PC-3 (cell line): Measurements from ENCODE around the gene SAPCD2. TPM values are rescaled to one million over a fixed set of nuclear protein-coding genes. Genes with fewer than 3 reads are reported as not detected.

Source experiments
- ATAC-seq: fragments of 200-7000 bp; cut with Tn5 transposase; 2 replicates; pipeline ENCODE4 v1.9.1; 2020; ENCODE audit warnings: mild to moderate bottlenecking, moderate library complexity
- BruUV-seq: library from RNA; stranded (reverse); fragments of 400-500 nt; replicated peaks from 2 replicates; lab custom pipeline; 2021; lab: Mats Ljungman, UMichigan
- CTCF ChIA-PET: fragments of 300-600 bp; sonication (Branson Sonifier 250); formaldehyde crosslinking; loops from one replicate; lab custom pipeline; 2022; ENCODE audit warnings: antibody characterized with exemption; lab: Charles Lee
- POLR2A ChIA-PET: fragments of 300-600 bp; sonication (Branson Sonifier 250); formaldehyde crosslinking; loops from one replicate; lab custom pipeline; 2022; ENCODE audit warnings: antibody characterized with exemption; ENCODE audit not compliant: unreplicated experiment; lab: Charles Lee
- DNase-seq: peaks from one replicate; pipeline ENCODE4 v3.0.0-alpha.2; 2015
- H2AFZ ChIP-seq: fragments of 300-600 bp; sonication (generic); 2 replicates; pipeline ENCODE4 v1.6.0; 2016; ENCODE audit warnings: antibody characterized with exemption, low read length
- H3F3A ChIP-seq: fragments of 300-600 bp; sonication (generic); one replicate; pipeline ENCODE4 v1.6.0; 2017; ENCODE audit warnings: antibody characterized with exemption, low read length, control low read depth, mild to moderate bottlenecking; ENCODE audit not compliant: unreplicated experiment
- H3K27ac ChIP-seq: fragments of 300-600 bp; sonication (generic); 2 replicates; pipeline ENCODE4 v1.5.1; 2016; ENCODE audit warnings: mild to moderate bottlenecking, low read length
- H3K27me3 ChIP-seq: fragments of 300-600 bp; sonication (generic); 2 replicates; pipeline ENCODE4 v1.6.1; 2016; ENCODE audit warnings: low read length, mixed read lengths
- H3K36me3 ChIP-seq: fragments of 300-600 bp; sonication (generic); 2 replicates; pipeline ENCODE4 v1.6.1; 2016; ENCODE audit warnings: low read depth, mixed run types, low read length, mixed read lengths
- H3K4me1 ChIP-seq: fragments of 300-600 bp; sonication (generic); 2 replicates; pipeline ENCODE4 v1.5.1; 2016; ENCODE audit warnings: low read length; ENCODE audit not compliant: insufficient read depth
- H3K4me2 ChIP-seq: fragments of 300-600 bp; sonication (generic); 2 replicates; pipeline ENCODE4 v1.6.0; 2016; ENCODE audit warnings: low read length
- H3K4me3 ChIP-seq: fragments of 300-600 bp; sonication (generic); 2 replicates; pipeline ENCODE4 v1.5.1; 2016; ENCODE audit warnings: mild to moderate bottlenecking, low read length, mixed read lengths
- H3K79me2 ChIP-seq: fragments of 300-600 bp; sonication (generic); 2 replicates; pipeline ENCODE4 v1.6.1; 2017; ENCODE audit warnings: low read length, mixed read lengths
- H3K9ac ChIP-seq: fragments of 300-600 bp; sonication (generic); 2 replicates; pipeline ENCODE4 v1.6.0; 2016; ENCODE audit warnings: mild to moderate bottlenecking, low read length
- H3K9me2 ChIP-seq: fragments of 300-600 bp; sonication (generic); replicated peaks from 2 replicates; pipeline ENCODE4 v1.6.1; 2016; ENCODE audit warnings: mixed run types, low read length, mixed read lengths
- H3K9me3 ChIP-seq: fragments of 300-600 bp; sonication (generic); 2 replicates; pipeline ENCODE4 v1.6.1; 2016; ENCODE audit warnings: low read length, mixed read lengths
- H4K20me1 ChIP-seq: fragments of 300-600 bp; sonication (generic); 2 replicates; pipeline ENCODE4 v1.6.1; 2016; ENCODE audit warnings: low read length, mixed read lengths
- EZH2 ChIP-seq: fragments of 300-600 bp; sonication (generic); IDR thresholded peaks from one replicate; pipeline ENCODE4 v1.6.1; 2017; ENCODE audit warnings: antibody characterized with exemption, mild to moderate bottlenecking, low read length; ENCODE audit not compliant: unreplicated experiment
- EZH2phosphoT487 ChIP-seq: fragments of 300-600 bp; sonication (generic); IDR thresholded peaks from 2 replicates; pipeline ENCODE4 v1.6.1; 2018; ENCODE audit warnings: mild to moderate bottlenecking, antibody characterized with exemption, low read length, borderline replicate concordance
- intact Hi-C: fragments of 100-400 bp; cut with micrococcal nuclease; formaldehyde crosslinking; loops from 2 replicates; pipeline ENCODE4 v1.9.0; 2023
- total RNA-seq: library from RNA; depleted of rRNA; stranded (reverse); fragments of >200 nt; gene quantifications from 2 replicates; pipeline ENCODE4 v1.2.3, GENCODE V29; 2014
- TF ChIP-seq, protein P1 (sequence below): fragments of 300-600 bp; sonication (generic); conservative IDR thresholded peaks from 2 replicates; pipeline ENCODE4 v1.5.1; 2017; ENCODE audit warnings: antibody characterized with exemption, low read depth, mild to moderate bottlenecking, low read length

Gene SAPCD2
- total RNA-seq, 1 experiment from 2014 or later = 98.4 TPM

DNA sequence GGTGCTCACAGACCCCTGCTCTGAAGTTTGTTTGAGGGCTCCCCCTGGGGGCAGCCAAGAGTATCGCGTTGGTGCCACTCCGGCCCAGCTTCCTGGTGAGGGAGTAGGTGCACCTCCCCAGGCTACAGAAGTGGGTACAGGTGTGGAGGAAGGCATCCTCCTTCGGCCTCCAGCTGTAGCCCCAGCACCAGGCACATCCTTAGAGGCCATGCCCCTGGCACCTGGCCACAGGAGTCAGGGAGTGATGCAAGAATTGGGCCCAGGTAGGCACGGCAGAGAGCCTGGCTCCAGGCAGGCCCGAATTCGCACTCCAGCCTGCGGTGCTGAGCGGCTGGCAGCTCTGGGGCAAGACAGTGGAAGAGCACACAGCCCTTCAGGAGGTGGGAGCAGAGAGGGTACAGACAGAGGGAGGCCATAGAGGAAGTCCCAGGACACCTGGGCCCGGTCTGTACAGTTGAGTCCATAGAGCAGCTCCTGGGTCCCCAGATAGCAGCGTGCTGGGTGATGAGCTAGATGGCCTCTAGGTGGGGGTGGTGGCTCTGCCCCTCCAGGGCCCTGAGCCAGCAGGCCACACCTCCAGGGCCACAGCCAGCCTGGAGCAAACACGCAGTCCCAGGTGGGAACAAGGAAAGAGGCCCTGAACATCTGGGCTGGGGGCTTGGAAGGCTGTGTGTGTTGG is 2.4 kb downstream of the SAPCD2 start:
- Histone ChIP-seq H3K9ac (no peak overlapping the region), H3K4me1 (peaks cover 20% of the 10 kb centered on the region), H3F3A (peaks cover 2% of the 10 kb centered on the region), H3K79me2 (peaks cover 30% of the 10 kb centered on the region), H3K4me2 (peak overlapping the region; percentile 95), H3K27me3 (no peaks in the 10 kb centered on the region), H3K27ac (no peak overlapping the region), H3K9me3 (no peaks in the 10 kb centered on the region), H4K20me1 (peaks cover 13% of the 10 kb centered on the region; the same call in 1 of the 2 replicates), H3K4me3 (peak overlapping the region; percentile 84; the same call in 1 of the 2 replicates), H3K9me2 (no peaks in the 10 kb centered on the region), H2AFZ (no peak overlapping the region), H3K36me3 (no peaks in the 10 kb centered on the region)
- intact Hi-C loops = loop anchor here (2.0 kb wide), 1 partner anchor 19 kb away; no protein-coding TSS in a partner anchor
- ATAC-seq (peak; percentile 37), DNase-seq (peak; percentile 87)
- no TSS peak for BruUV-seq
- ChIA-PET CTCF (interaction anchor here (1.1 to 1.4 kb wide), 3 partner anchors 19 to 39 kb away, joined by 4 to 10 read pairs (median 5); partner anchors contain the start of genes MAN1B1 and NPDC1), POLR2A (interaction anchor here (0.6 kb wide), 2 partner anchors 17 to 21 kb away, joined by 20 to 32 read pairs; no protein-coding TSS in a partner anchor)
- TF ChIP-seq EZH2 = no peak
- TF ChIP-seq, protein P1, sequence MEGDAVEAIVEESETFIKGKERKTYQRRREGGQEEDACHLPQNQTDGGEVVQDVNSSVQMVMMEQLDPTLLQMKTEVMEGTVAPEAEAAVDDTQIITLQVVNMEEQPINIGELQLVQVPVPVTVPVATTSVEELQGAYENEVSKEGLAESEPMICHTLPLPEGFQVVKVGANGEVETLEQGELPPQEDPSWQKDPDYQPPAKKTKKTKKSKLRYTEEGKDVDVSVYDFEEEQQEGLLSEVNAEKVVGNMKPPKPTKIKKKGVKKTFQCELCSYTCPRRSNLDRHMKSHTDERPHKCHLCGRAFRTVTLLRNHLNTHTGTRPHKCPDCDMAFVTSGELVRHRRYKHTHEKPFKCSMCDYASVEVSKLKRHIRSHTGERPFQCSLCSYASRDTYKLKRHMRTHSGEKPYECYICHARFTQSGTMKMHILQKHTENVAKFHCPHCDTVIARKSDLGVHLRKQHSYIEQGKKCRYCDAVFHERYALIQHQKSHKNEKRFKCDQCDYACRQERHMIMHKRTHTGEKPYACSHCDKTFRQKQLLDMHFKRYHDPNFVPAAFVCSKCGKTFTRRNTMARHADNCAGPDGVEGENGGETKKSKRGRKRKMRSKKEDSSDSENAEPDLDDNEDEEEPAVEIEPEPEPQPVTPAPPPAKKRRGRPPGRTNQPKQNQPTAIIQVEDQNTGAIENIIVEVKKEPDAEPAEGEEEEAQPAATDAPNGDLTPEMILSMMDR = peak; percentile 61

DNA sequence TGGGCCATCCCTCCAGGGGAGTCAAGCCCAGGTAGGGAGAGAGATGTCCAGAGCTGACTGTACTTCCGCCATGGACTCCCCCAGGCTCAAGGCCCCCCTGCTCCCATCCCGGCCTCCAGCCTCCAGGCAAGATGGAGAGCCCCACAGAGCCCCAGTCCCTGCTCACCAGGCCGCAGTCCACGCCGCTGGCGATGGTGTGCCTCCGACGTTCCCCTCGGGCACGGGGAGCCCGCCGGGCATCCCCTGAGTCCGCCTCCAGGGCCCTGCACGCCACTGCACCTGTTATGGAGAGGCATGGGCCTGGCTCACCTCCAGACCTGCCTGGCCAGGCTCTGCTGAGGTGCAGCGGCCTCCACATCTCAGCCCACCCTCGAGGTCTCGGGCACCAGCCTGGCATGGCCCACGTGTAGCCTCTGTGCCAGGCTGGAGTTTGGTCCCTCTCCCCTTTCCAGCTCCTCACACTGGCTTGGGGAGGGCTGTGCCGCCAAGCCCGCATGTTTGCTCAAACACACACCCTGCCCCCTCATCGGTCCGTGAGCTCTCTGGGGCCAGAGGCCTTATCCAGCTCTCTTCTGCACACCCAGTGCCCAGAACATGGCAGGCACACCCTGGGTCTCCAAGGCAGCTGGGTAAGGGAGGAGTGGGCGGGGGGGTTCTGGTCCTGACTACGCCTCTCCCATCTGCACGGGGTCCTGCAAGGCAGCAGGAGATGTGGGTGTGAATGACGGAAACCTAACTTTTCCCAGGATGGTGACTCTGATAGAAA is 4.1 kb downstream of the SAPCD2 start:
- Histone ChIP-seq H4K20me1 (peaks cover 13% of the 10 kb centered on the region; the same call in 1 of the 2 replicates), H3K9me3 (no peaks in the 10 kb centered on the region), H3K27me3 (no peaks in the 10 kb centered on the region), H3K4me1 (peaks cover 20% of the 10 kb centered on the region), H3K9ac (no peak overlapping the region), H3K4me3 (no peak overlapping the region), H3K27ac (no peak overlapping the region), H3K9me2 (no peaks in the 10 kb centered on the region), H2AFZ (no peak overlapping the region), H3K79me2 (peaks cover 30% of the 10 kb centered on the region), H3K36me3 (no peaks in the 10 kb centered on the region), H3K4me2 (no peak overlapping the region), H3F3A (peaks cover 2% of the 10 kb centered on the region)
- intact Hi-C loops = loop anchor here (2.0 kb wide), 1 partner anchor 17 kb away; no protein-coding TSS in a partner anchor
- ChIA-PET POLR2A (no interaction called here), CTCF (interaction anchor here (0.6 kb wide), 1 partner anchor 14 kb away, joined by 3 read pairs; no protein-coding TSS in a partner anchor)
- ATAC-seq (no peak), DNase-seq (no peak)
- BruUV-seq = no TSS peak
- no peak for TF ChIP-seq EZH2
- TF ChIP-seq EZH2phosphoT487 = no peak
- TF ChIP-seq, protein P1 = no peak
